ENCODE results near the gene GID8. TPM values are rescaled to one million over a fixed set of nuclear protein-coding genes. Genes with fewer than 3 reads are reported as not detected.

Gene GID8
- total and polyA plus RNA-seq, 7 experiments from 2014 or later: 19.6 to 48.0 (median 34.8) TPM

DNA sequence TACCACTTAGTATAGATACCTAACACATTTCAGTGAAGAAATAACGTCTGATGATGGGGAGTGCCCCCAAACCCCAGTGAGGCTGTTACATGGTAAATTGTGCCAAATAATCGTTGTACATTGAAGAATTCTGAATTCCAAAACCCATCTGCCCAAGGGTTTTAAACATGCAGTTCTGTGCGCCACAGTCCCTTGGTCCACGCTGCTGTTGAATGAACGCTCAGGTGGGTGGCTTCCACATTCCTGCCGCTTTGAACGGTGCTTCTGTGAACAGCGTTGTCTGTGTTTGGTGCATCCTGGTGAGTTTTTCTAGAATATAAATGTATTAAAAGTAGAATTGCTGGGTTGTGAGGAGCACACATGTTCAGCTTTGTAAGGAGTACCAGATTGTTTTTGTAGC is 2.9 kb downstream of the GID8 start:
- POLR2A ChIA-PET: no interaction called here
- intact Hi-C loops (cut with micrococcal nuclease): no loop called here
- H3K27me3 ChIP-seq (ENCODE audit: control insufficient read depth in 2 of 2, insufficient read depth in 2 of 2, low read length in 2 of 2): no peaks in the 10 kb centered on the region
- H3K4me3 ChIP-seq (ENCODE audit: low read length): no peak overlapping the region
- H3K27ac ChIP-seq (ENCODE audit: low read depth, low read length): no peak overlapping the region
- Mint-ChIP-seq H3K27ac (peak overlapping the region in 2 of 9 donors; percentile 10 to 59), H3K27me3 (no peaks in the 10 kb centered on the region), H3K4me3 (peak overlapping the region in 2 of 10 donors; percentile 36 to 49), H3K36me3 (peaks cover 10 to 20% (median 14%) of the 10 kb centered on the region in 5 donors), H3K4me1 (peaks cover 24 to 56% (median 45%) of the 10 kb centered on the region in 7 donors), H3K9me3 (no peaks in the 10 kb centered on the region)
- peaks cover 21 to 27% of the 10 kb centered on the region in 2 donors for H3K4me1 ChIP-seq (ENCODE audit: control insufficient read depth in 2 of 2, insufficient read depth in 2 of 2, low read length in 2 of 2)
- peaks cover 6 to 56% (median 10%) of the 10 kb centered on the region in 3 experiments for H3K36me3 ChIP-seq (ENCODE audit: control insufficient read depth in 2 of 3, insufficient read depth in 3 of 3, low read length in 3 of 3)
- no peaks in the 10 kb centered on the region for H3K9me3 ChIP-seq (ENCODE audit: control insufficient read depth in 2 of 3, low read length in 3 of 3)
- ATAC-seq (no peak), DNase-seq (no peak)
- CTCF ChIA-PET: interaction anchor here (1.4 kb wide), 1 partner anchor 24 kb away, joined by 4 read pairs; no protein-coding TSS in a partner anchor

- Histone ChIP-seq H3K4me3 (ENCODE audit: low read length) (no peak overlapping the region), H3K9me3 (ENCODE audit: control insufficient read depth in 2 of 3, low read length in 3 of 3) (no peaks in the 10 kb centered on the region), H3K4me1 (ENCODE audit: control insufficient read depth in 2 of 2, insufficient read depth in 2 of 2, low read length in 2 of 2) (peaks cover 12 to 18% of the 10 kb centered on the region in 2 donors), H3K27me3 (ENCODE audit: control insufficient read depth in 2 of 2, insufficient read depth in 2 of 2, low read length in 2 of 2) (no peaks in the 10 kb centered on the region), H3K36me3 (ENCODE audit: control insufficient read depth in 2 of 3, insufficient read depth in 3 of 3, low read length in 3 of 3) (peaks cover 8 to 65% (median 18%) of the 10 kb centered on the region in 3 experiments), H3K27ac (ENCODE audit: low read depth, low read length) (no peak overlapping the region)
- Mint-ChIP-seq H3K4me1 (peaks cover 24 to 54% (median 44%) of the 10 kb centered on the region in 7 donors), H3K27me3 (no peaks in the 10 kb centered on the region), H3K9me3 (no peaks in the 10 kb centered on the region), H3K27ac (peak overlapping the region in 1 of 9 donors; percentile 28), H3K4me3 (peak overlapping the region in 1 of 10 donors; percentile 36), H3K36me3 (peaks cover 10 to 26% (median 18%) of the 10 kb centered on the region in 5 donors)
- ChIA-PET POLR2A (no interaction called here), CTCF (interaction anchor here (1.1 kb wide), 1 partner anchor 11 kb away, joined by 3 read pairs; no protein-coding TSS in a partner anchor)
- no peak for ATAC-seq
- intact Hi-C loops (cut with micrococcal nuclease): no loop called here
- DNase-seq: no peak
These were observed 3.8 kb downstream of the GID8 start for GRCh38 chr20:62941792-62942191.

GRCh38 chr20:62942456-62942855 is 4.5 kb downstream of the GID8 start:
- ATAC-seq (no peak), DNase-seq (no peak)
- Histone ChIP-seq H3K27me3 (ENCODE audit: control insufficient read depth in 2 of 2, insufficient read depth in 2 of 2, low read length in 2 of 2) (no peaks in the 10 kb centered on the region), H3K27ac (ENCODE audit: low read depth, low read length) (no peak overlapping the region), H3K36me3 (ENCODE audit: control insufficient read depth in 2 of 3, insufficient read depth in 3 of 3, low read length in 3 of 3) (peaks cover 12 to 67% (median 19%) of the 10 kb centered on the region in 3 experiments), H3K4me3 (ENCODE audit: low read length) (no peak overlapping the region), H3K9me3 (ENCODE audit: control insufficient read depth in 2 of 3, low read length in 3 of 3) (no peaks in the 10 kb centered on the region), H3K4me1 (ENCODE audit: control insufficient read depth in 2 of 2, insufficient read depth in 2 of 2, low read length in 2 of 2) (peaks cover 10 to 14% of the 10 kb centered on the region in 2 donors)
- POLR2A ChIA-PET: no interaction called here
- Mint-ChIP-seq H3K4me1 (peaks cover 20 to 54% (median 39%) of the 10 kb centered on the region in 7 donors), H3K36me3 (peaks cover 11 to 33% (median 22%) of the 10 kb centered on the region in 5 donors), H3K4me3 (no peak overlapping the region), H3K27me3 (no peaks in the 10 kb centered on the region), H3K9me3 (no peaks in the 10 kb centered on the region), H3K27ac (peak overlapping the region in 1 of 9 donors; percentile 28)
- CTCF ChIA-PET: interaction anchor here (1.1 kb wide), 1 partner anchor 11 kb away, joined by 3 read pairs; no protein-coding TSS in a partner anchor
- intact Hi-C loops (cut with micrococcal nuclease): no loop called here

DNA sequence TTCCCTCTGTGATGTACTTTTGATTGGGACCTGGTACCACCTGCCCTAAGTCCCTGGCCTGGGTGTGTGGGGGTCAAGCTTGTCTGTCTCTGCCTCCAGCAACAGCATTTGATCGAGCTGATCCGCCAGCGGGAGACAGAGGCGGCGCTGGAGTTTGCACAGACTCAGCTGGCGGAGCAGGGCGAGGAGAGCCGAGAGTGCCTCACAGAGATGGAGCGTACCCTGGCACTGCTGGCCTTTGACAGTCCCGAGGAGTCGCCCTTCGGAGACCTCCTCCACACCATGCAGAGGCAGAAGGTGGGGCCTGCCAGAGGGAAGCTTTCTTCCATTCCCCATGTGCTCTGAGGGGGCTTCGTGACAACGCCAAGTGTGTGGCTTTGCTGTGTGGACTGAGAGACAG is 5.4 kb downstream of the GID8 start:
- no peak overlapping the region for H3K4me3 Mint-ChIP-seq
- intact Hi-C loops (cut with micrococcal nuclease): no loop called here
- ChIA-PET POLR2A (no interaction called here), CTCF (interaction anchor here (1.1 kb wide), 1 partner anchor 10 kb away, joined by 3 read pairs; no protein-coding TSS in a partner anchor)
- Histone ChIP-seq H3K36me3 (ENCODE audit: control insufficient read depth in 2 of 3, insufficient read depth in 3 of 3, low read length in 3 of 3) (peaks cover 12 to 71% (median 19%) of the 10 kb centered on the region in 3 experiments), H3K4me1 (ENCODE audit: control insufficient read depth in 2 of 2, insufficient read depth in 2 of 2, low read length in 2 of 2) (peaks cover 10 to 14% of the 10 kb centered on the region in 2 donors), H3K27ac (ENCODE audit: low read depth, low read length) (no peak overlapping the region), H3K4me3 (ENCODE audit: low read length) (no peak overlapping the region), H3K27me3 (ENCODE audit: control insufficient read depth in 2 of 2, insufficient read depth in 2 of 2, low read length in 2 of 2) (no peaks in the 10 kb centered on the region), H3K9me3 (ENCODE audit: control insufficient read depth in 2 of 3, low read length in 3 of 3) (no peaks in the 10 kb centered on the region)
- H3K4me1 Mint-ChIP-seq: peaks cover 19 to 49% (median 38%) of the 10 kb centered on the region in 7 donors
- no peak overlapping the region for H3K27ac Mint-ChIP-seq
- no peaks in the 10 kb centered on the region for H3K9me3 Mint-ChIP-seq
- peaks cover 14 to 42% (median 25%) of the 10 kb centered on the region in 5 donors for H3K36me3 Mint-ChIP-seq
- ATAC-seq: no peak
- no peaks in the 10 kb centered on the region for H3K27me3 Mint-ChIP-seq
- no peak for DNase-seq

GRCh38 chr20:62944184-62944583 is 6.2 kb downstream of the GID8 start:
- H3K36me3 Mint-ChIP-seq: peaks cover 18 to 47% (median 30%) of the 10 kb centered on the region in 5 donors
- no peak overlapping the region for H3K27ac ChIP-seq (ENCODE audit: low read depth, low read length)
- ATAC-seq (no peak), DNase-seq (no peak)
- no peaks in the 10 kb centered on the region for H3K9me3 ChIP-seq (ENCODE audit: control insufficient read depth in 2 of 3, low read length in 3 of 3)
- H3K36me3 ChIP-seq (ENCODE audit: control insufficient read depth in 2 of 3, insufficient read depth in 3 of 3, low read length in 3 of 3): peaks cover 12 to 75% (median 19%) of the 10 kb centered on the region in 3 experiments
- H3K27me3 ChIP-seq (ENCODE audit: control insufficient read depth in 2 of 2, insufficient read depth in 2 of 2, low read length in 2 of 2): no peaks in the 10 kb centered on the region
- H3K4me3 Mint-ChIP-seq: peak overlapping the region in 1 of 10 donors; percentile 26
- ChIA-PET CTCF (interaction anchor here (1.1 kb wide), 1 partner anchor 9 kb away, joined by 3 read pairs; no protein-coding TSS in a partner anchor), POLR2A (interaction anchor here (1.5 kb wide), 1 partner anchor 9 kb away, joined by 6 read pairs; no protein-coding TSS in a partner anchor)
- H3K9me3 Mint-ChIP-seq: peaks cover 0 to 3% (median 0%) of the 10 kb centered on the region in 11 donors
- peaks cover 8% of the 10 kb centered on the region in 2 donors for H3K4me1 ChIP-seq (ENCODE audit: control insufficient read depth in 2 of 2, insufficient read depth in 2 of 2, low read length in 2 of 2)
- intact Hi-C loops (cut with micrococcal nuclease): no loop called here
- peak overlapping the region in 1 of 9 donors; percentile 28 for H3K27ac Mint-ChIP-seq
- H3K27me3 Mint-ChIP-seq: no peaks in the 10 kb centered on the region
- no peak overlapping the region for H3K4me3 ChIP-seq (ENCODE audit: low read length)
- H3K4me1 Mint-ChIP-seq: peaks cover 12 to 41% (median 32%) of the 10 kb centered on the region in 7 donors

- Mint-ChIP-seq H3K27me3 (no peaks in the 10 kb centered on the region), H3K36me3 (peaks cover 21 to 53% (median 32%) of the 10 kb centered on the region in 5 donors), H3K27ac (no peak overlapping the region), H3K4me1 (peaks cover 7 to 39% (median 28%) of the 10 kb centered on the region in 7 donors), H3K4me3 (no peak overlapping the region), H3K9me3 (peaks cover 0 to 3% (median 0%) of the 10 kb centered on the region in 11 donors)
- intact Hi-C loops (cut with micrococcal nuclease): no loop called here
- ATAC-seq (no peak), DNase-seq (no peak)
- H3K27me3 ChIP-seq (ENCODE audit: control insufficient read depth in 2 of 2, insufficient read depth in 2 of 2, low read length in 2 of 2): no peaks in the 10 kb centered on the region
- peaks cover 2% of the 10 kb centered on the region in 2 donors for H3K4me1 ChIP-seq (ENCODE audit: control insufficient read depth in 2 of 2, insufficient read depth in 2 of 2, low read length in 2 of 2)
- H3K27ac ChIP-seq (ENCODE audit: low read depth, low read length): no peak overlapping the region
- ChIA-PET POLR2A (interaction anchor here (1.5 kb wide), 1 partner anchor 10 kb away, joined by 6 read pairs; no protein-coding TSS in a partner anchor), CTCF (no interaction called here)
- no peaks in the 10 kb centered on the region for H3K9me3 ChIP-seq (ENCODE audit: control insufficient read depth in 2 of 3, low read length in 3 of 3)
- H3K4me3 ChIP-seq (ENCODE audit: low read length): no peak overlapping the region
- peaks cover 12 to 81% (median 19%) of the 10 kb centered on the region in 3 experiments for H3K36me3 ChIP-seq (ENCODE audit: control insufficient read depth in 2 of 3, insufficient read depth in 3 of 3, low read length in 3 of 3)
These were observed 6.8 kb downstream of the GID8 start for GRCh38 chr20:62944746-62945145.
